22Rv1 (cell line): Measurements from ENCODE around the gene SF3B6.

Experiments used
- H3K27ac ChIP-seq: fragments of 450-650 bp; 2 replicates; pipeline ENCODE4 v1.5.1; 2017
- CTCF ChIP-seq: fragments of 450-650 bp; IDR thresholded peaks from 2 replicates; pipeline ENCODE4 v1.5.1; 2017; ENCODE audit warnings: mild to moderate bottlenecking
- ZFX ChIP-seq: fragments of 450-650 bp; IDR thresholded peaks from 2 replicates; pipeline ENCODE4 v1.6.1; 2017; ENCODE audit warnings: antibody characterized with exemption, borderline replicate concordance

Gene SF3B6

GRCh38 chr2:24085200-24085489 is 9.0 kb upstream of the SF3B6 start:
- H3K27ac ChIP-seq = no peak overlapping the region
- TF ChIP-seq ZFX (no peak), CTCF (no peak)

GRCh38 chr2:24084386-24085199 is 8.5 kb upstream of the SF3B6 start, which contains the start of gene TP53I3:
TSS of gene TP53I3 (minus strand) at chr2:24084834. CDS start at chr2:24084326, 508 bp downstream.
- 0 out of 2 replicates have a peak within 1 kb of the TSS, but pooled peaks have one; percentile 13 for H3K27ac ChIP-seq
- TF ChIP-seq CTCF (peak; percentile 98), ZFX (no peak)

DNA sequence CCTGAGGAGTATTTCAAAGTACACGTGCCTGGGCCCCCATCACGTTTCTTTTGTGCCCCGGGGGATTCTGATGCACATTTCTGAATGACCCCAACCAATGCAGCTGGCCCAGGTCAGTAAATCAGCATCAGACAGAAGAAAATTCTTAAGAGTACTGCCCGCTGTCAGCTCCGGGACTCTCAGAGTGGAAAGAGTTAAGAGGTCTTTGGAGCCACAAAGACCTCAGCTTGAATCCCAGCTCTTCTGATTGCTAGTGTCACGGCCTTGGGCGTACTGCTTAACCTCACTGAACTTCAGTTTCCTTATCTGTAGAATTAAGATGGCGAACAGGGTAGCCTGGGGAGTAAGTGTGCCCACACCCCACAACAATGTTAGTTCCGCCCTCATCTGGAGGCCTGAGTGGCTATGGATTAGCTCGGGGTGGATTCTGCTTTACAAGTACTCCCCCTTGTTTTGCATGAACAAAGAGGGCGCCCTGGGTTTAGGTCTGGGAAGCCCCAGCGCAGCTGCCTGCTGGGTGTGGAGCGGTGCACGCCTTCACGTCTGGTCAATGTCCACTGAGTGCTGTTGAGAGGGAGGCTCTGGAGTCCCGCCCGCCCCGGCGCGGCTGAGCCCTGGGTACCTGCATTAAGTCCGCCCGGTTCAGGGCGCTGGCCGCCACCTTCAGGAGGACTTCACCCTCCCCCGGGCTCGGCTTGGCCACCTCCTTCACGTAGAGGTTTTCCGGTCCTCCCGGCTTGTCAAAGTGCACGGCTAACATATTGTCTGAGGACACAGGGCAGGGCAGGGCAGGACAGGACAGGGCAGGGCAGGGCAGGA is 7.7 kb upstream of the SF3B6 start:
- H3K27ac ChIP-seq = 0 out of 2 replicates have a peak overlapping the region, but pooled peaks have one; percentile 13
- TF ChIP-seq CTCF = no peak
- TF ChIP-seq ZFX = no peak

GRCh38 chr2:24082787-24083566 is 6.9 kb upstream of the SF3B6 start:
- no peak for TF ChIP-seq ZFX
- TF ChIP-seq CTCF = no peak
- no peak overlapping the region for H3K27ac ChIP-seq

- TF ChIP-seq CTCF (no peak), ZFX (no peak)
- H3K27ac ChIP-seq = no peak overlapping the region
Measured at GRCh38 chr2:24080701-24081100, 4.6 kb upstream of the SF3B6 start.

DNA sequence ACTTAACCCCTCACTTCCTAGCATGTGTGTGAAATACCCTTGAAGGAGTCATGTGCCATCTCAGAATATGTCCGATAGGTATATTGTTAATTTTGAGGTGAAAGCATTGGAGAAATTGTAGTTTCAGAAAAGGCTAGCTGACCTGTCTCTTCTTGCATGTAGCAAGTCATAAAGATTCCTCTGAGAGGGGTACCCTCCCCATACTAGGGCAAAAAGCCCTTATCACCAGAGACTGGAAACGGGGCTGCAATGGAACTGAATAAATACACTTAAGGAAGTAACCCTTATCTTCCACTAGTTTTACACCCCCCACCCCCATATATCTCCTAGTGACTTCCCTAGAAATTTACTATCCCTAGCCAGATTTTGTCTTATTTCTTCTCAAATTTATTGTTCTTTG is 1.8 kb upstream of the SF3B6 start:
- H3K27ac ChIP-seq = peak overlapping the region; percentile 63; the same call in 1 of the 2 replicates
- no peak for TF ChIP-seq ZFX
- no peak for TF ChIP-seq CTCF

- peak overlapping the region; percentile 63 for H3K27ac ChIP-seq
- no peak for TF ChIP-seq CTCF
- no peak for TF ChIP-seq ZFX
Measured at GRCh38 chr2:24077535-24077877, 1.4 kb upstream of the SF3B6 start.
